PFSK-1 (cell line): ENCODE data around the gene SLC9A9.

Source experiments
- TAF1 ChIP-seq: IDR thresholded peaks from 2 replicates; pipeline ENCODE4 v1.6.1; 2012; ENCODE audit warnings: low read length, control low read depth, borderline replicate concordance; ENCODE audit not compliant: insufficient read depth
- TF ChIP-seq, protein P1 (sequence below), 2 experiments: IDR thresholded peaks; 2 replicates each; pipeline versions ENCODE4 v1.6.1 to v1.8.0; 2011 to 2012; ENCODE audit warnings: low read depth in 2 of 2, low read length in 2 of 2, control low read depth in 1 of 2, inconsistent platforms in 1 of 2, mild to moderate bottlenecking in 1 of 2, moderate library complexity in 1 of 2; ENCODE audit not compliant: insufficient read depth in 1 of 2

DNA sequence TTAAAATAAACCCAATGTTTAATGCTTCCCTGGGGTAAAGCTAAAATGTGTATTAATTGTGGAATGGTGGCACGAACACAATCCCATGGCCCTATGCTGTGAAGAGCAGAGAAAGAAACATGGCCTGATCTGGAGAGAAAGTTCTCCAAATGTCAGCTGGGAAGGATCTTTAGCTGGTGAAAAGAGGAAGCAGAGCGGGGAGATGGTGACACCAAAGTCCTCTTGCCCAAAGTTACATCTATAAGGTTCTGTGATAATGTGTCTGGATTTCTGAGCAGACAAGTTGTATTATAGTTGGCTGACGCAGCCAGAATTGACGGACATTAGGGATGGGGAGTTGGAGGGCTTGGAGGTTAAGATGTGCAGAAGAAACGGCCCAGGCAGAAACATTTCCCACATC is 532.5 kb downstream of the SLC9A9 start:
- TF ChIP-seq, protein P1, sequence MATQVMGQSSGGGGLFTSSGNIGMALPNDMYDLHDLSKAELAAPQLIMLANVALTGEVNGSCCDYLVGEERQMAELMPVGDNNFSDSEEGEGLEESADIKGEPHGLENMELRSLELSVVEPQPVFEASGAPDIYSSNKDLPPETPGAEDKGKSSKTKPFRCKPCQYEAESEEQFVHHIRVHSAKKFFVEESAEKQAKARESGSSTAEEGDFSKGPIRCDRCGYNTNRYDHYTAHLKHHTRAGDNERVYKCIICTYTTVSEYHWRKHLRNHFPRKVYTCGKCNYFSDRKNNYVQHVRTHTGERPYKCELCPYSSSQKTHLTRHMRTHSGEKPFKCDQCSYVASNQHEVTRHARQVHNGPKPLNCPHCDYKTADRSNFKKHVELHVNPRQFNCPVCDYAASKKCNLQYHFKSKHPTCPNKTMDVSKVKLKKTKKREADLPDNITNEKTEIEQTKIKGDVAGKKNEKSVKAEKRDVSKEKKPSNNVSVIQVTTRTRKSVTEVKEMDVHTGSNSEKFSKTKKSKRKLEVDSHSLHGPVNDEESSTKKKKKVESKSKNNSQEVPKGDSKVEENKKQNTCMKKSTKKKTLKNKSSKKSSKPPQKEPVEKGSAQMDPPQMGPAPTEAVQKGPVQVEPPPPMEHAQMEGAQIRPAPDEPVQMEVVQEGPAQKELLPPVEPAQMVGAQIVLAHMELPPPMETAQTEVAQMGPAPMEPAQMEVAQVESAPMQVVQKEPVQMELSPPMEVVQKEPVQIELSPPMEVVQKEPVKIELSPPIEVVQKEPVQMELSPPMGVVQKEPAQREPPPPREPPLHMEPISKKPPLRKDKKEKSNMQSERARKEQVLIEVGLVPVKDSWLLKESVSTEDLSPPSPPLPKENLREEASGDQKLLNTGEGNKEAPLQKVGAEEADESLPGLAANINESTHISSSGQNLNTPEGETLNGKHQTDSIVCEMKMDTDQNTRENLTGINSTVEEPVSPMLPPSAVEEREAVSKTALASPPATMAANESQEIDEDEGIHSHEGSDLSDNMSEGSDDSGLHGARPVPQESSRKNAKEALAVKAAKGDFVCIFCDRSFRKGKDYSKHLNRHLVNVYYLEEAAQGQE (IDR thresholded peaks at IDR 0.05; ENCODE audit: insufficient read depth in 1 of 2, low read depth in 2 of 2, low read length in 2 of 2), result no peak
- TF ChIP-seq TAF1, result no peak
